Measurements from ENCODE around the gene GPER1. TPM values are rescaled to one million over a fixed set of nuclear protein-coding genes. Genes with fewer than 3 reads are reported as not detected.
"Not testable (repeated sequence)": the region's sequence is repeated elsewhere in the genome, so short reads cannot be mapped to it uniquely, and the experiment has no call there.

Gene GPER1
- not detected for total RNA-seq

GRCh38 chr7:1087952-1088920, at the start of gene GPER1:
Gene GPER1 (plus strand): TSS chr7:1088113. CDS start chr7:1091729, 3,616 bp downstream.
- DNase-seq: no peak

GRCh38 chr7:1040233-1040632, 47.7 kb upstream of the GPER1 start:
- DNase-seq: not testable (repeated sequence)

- DNase-seq: no peak
These were observed 47.1 kb upstream of the GPER1 start for GRCh38 chr7:1040790-1041189.

GRCh38 chr7:1041551-1042491, 46.1 kb upstream of the GPER1 start:
- no peak for DNase-seq

GRCh38 chr7:1042492-1042833, 45.5 kb upstream of the GPER1 start:
- no peak for DNase-seq

GRCh38 chr7:1043552-1044188, 44.2 kb upstream of the GPER1 start:
- no peak for DNase-seq

GRCh38 chr7:1044189-1045068, 43.5 kb upstream of the GPER1 start, which contains the start of gene GPR146:
Gene GPR146 (plus strand): TSS chr7:1044546. CDS start chr7:1057516, 12,970 bp downstream.
- DNase-seq: peak; percentile 85

GRCh38 chr7:1045069-1046063, 42.5 kb upstream of the GPER1 start:
- no peak for DNase-seq

DNA sequence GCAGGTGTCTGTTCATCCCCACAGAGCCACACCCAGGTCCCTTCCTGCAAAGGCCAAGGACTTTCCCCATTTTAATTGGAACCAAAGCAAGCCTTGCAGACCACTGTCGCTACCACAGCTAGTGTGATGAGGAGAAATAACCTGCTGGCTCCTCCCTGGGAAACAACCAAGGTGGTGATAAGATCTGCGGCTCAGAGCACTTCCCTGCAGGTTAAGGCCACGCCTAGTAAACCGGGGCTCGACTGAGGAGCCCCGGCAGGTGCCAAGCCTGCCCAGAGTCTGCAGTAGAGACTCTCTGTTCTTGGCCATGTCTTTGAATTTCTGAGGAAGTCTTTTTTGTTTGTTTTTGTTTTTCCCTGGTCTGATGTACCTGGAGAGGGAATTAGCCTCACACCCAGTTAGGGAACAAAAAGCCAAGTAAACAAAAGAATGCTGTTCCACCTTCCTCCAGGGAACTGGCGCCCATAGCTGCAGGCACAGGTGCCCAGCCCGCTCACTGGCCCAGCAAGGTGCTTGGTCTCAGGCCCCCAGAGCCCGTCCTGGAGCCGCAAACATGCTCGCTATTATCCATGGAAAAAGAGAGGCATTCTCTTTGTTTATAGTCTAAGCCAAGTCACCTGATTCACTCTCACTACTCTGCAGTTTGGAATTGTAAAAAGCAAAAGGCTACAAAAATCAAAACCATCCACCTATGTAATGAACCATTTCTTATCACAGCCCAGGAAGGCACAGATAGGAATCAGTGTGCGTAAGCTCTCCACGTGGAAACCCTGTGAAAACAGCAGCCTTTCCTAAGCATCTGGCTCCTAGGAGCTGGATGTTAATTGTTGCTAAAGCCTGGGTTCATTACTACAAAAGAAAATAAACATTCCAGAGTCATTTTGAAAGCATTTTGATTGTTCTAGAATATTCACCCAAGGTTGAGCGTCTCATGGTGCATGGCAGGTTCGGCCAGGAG, 40.9 kb upstream of the GPER1 start:
- DNase-seq: peak; percentile 60

DNA sequence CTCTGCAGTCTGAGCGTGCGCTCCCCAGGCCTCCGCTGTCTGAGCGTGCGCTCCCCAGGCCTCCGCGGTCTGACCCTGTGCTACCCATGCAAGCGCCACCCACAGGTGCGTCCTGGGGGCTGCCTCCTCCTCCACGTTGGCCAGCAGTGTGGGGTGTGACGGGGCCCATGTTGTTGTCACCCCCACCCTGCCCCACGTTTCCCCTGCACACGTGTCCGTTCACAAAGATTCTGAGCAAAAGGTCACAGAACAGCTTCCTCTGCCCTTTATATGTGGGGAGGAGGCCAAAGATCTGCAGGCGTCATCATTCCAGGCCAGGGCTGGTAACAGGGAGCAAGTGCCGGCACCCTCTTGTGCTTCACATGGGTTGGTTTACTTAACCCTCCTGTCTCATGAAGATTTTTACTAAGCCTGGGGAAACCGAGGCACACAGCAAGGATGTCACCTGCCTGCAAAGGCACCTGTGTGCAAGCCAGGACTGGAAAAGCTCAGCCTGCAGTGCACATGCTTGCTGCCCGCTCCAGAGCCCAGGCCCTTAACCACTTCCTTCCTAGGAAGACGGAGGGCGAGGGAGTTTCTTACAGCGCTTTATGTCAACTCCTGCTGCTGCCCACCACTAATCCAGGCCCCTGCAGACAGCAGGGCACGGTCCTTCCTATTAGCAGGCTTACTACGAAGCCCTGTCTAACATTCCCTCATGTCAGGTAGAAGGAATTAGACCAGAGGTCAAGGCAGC, 38.7 kb upstream of the GPER1 start:
- no peak for DNase-seq

DNA sequence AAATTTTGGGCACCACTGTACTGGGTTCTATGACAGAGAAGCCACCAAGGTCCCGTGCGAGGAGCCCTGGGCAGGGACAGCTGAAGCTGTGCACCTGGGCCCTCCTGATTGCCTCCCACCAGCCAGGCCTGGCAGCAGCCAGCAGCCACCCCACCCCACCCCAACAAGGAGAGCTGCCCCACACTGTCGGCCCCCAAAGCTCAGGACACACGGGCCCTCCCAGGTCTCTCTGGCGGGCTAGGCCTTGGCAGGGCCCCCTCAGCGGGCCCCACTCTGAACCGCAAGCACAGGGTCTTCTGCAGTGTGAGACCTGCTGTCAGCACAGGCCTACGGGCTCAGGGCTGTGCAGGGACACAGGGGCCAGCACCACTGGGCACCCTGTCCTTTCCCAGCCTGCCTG, 38.1 kb upstream of the GPER1 start:
- DNase-seq: no peak

- no peak for DNase-seq
These were observed 37.5 kb upstream of the GPER1 start for GRCh38 chr7:1050254-1050906.

DNA sequence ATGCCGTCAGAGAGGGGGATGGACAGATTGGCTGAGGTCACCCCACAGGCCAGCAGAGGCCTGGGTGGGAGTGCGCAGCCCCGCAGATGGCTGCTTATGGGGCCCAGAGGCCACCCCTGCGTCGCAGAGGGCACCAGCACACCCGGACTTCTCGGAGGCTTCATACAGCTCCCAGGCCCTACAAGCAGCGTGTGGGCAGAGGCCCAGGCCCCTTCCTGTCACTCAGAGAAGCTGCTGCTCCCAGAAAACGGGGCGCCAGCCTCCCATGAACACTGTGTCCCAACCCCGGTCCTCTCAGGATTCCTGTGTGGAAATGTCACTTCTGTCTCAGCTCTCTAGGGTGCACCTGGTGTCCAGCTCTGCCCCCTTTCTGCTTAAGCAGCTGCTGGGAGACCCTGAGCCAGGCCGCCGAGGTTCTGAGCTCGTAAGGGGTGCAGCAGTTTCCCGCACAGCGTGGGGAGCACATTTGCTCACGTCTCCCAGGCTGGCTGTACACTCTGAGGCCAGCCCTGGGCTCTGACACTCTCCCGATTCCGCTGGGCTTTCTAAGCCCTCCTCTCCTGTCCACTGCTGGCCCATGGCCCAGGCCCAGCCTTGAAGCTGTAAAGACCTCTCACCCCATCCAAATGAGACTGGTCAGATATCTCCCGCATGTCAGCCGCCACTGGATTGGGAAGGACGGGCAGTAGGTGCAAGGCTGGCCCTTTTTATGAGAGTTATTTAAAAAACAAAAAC, 36.8 kb upstream of the GPER1 start:
- DNase-seq: no peak

GRCh38 chr7:1052031-1052818, 35.7 kb upstream of the GPER1 start:
- no peak for DNase-seq

- no peak for DNase-seq
These were observed 34.9 kb upstream of the GPER1 start for GRCh38 chr7:1053002-1053411.

- no peak for DNase-seq
These were observed 34.0 kb upstream of the GPER1 start for GRCh38 chr7:1053816-1054370.

Data from effector CD4-positive, alpha-beta T cell (primary cell).